Subcutaneous adipose tissue (tissue), 4 donors: ENCODE results near the gene CCDC71L. TPM values are rescaled to one million over a fixed set of nuclear protein-coding genes. Genes with fewer than 3 reads are reported as not detected.

Experiments used
- CTCF ChIP-seq: fragments of 450-650 bp; IDR thresholded peaks from one replicate; pipeline ENCODE4 v1.5.1; 2016; ENCODE audit warnings: low read depth, mild to moderate bottlenecking, control low read depth, antibody characterized with exemption, moderate library complexity
- total RNA-seq, 4 donors: library from RNA; depleted of rRNA; stranded (reverse); fragments of >200 nt; gene quantifications; one replicate each; pipeline ENCODE4 v1.1.0, GENCODE V29; 2016

The CCDC71L gene
- 10 to 100 TPM; 17.1 to 38.5 (median 20.8) TPM for total RNA-seq

- TF ChIP-seq CTCF, result no peak
These were observed at the start of gene CCDC71L for GRCh38 chr7:106660862-106661720. Gene CCDC71L, minus strand, starts transcription at chr7:106661158. Its CDS starts 262 bp downstream, at chr7:106660896.

DNA sequence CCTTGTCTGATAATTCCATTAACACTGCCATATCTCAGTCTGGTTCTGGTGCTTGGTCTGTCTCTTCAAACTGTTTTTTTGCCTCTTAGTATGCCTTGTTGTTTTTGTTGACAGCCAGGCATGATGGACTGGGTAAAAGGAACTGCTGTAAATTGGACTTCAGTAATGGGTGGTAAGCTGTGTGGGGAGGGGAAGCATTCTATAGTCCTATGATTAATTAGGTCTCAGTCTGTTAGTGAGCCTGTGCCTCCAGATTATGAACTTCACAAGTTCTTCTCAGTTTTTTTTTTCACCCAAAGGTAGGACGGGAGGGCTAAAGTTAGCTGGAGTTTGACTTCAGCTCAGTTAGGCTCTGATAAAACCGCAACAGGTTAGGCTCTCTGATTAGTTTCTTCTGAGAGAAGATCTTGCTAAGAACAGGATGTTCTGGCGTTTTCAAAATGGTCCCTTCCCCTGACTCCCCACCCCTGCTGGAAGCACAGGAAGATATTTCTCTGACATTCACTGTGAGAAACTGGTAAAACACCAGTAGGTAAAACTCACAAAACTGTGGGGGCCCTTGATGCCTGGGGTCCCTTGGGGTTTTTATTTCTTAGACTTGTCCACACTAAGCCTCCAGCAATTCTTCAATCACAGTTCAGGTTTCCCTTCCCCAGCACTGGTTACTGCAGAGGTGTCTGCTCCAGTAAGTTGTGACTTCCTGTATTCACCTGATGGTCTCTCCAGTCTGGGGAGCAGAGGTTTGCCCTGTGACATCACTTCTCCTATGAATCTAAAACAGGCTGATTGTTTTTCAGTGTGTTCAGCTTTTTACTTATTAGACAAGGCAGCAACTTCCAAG lies 43.3 kb upstream of the CCDC71L start:
- TF ChIP-seq CTCF, result no peak

DNA sequence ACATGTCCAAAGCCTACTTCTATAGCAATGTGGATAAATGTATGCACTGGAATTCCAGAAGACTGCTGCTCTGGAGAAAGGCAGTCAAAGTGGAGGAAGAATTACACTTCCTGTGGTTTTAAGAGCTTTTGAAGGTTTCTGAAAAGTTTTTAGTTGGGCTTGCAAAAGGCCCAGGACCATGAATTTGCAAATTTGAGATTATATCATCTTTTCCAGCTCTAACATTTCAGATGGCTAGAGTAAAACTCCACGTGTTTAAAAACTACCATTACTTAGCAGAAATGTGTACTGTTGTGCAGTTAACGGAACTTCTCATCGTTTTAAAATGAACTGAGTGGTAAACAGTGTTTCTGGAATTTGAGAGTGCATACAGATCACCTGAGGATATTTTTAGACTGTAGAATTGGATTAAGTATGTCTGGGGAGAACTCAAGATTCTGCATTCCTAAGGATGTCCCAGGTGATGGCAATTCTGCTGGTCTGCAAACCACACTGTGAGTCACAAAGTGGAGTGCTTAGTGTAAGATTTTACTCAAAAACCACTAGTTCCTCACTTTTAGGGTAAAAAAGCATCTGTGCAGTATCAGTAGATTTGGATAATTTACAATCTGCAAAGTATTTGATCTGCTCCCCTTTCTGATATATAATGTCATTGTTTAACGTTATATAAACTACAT lies 32.9 kb upstream of the CCDC71L start:
- TF ChIP-seq CTCF, result no peak

GRCh38 chr7:106692450-106693051 lies 31.6 kb upstream of the CCDC71L start:
- no peak for TF ChIP-seq CTCF

GRCh38 chr7:106683941-106684340 lies 23.0 kb upstream of the CCDC71L start:
- no peak for TF ChIP-seq CTCF

GRCh38 chr7:106681815-106682495 lies 21.0 kb upstream of the CCDC71L start:
- no peak for TF ChIP-seq CTCF
